AG09319 (cell line): ENCODE measurements around the gene SDHAF4.

ENCODE experiments used
- DNase-seq: peaks from one replicate; pipeline ENCODE4 v3.0.0-alpha.2; 2010; ENCODE audit warnings: low read depth; ENCODE audit errors: extremely low read depth
- CTCF ChIP-seq: IDR thresholded peaks from 2 replicates; pipeline ENCODE4 v1.5.1; 2011; ENCODE audit warnings: low read depth, mild to moderate bottlenecking, inconsistent platforms, low read length, moderate library complexity

The SDHAF4 gene

GRCh38 chr6:70566751-70567382, at the start of gene SDHAF4:
SDHAF4 (plus strand) TSS chr6:70566930; CDS start chr6:70566941, 11 bp downstream.
- DNase-seq, result peak; percentile 68
- no peak for TF ChIP-seq CTCF

GRCh38 chr6:70518723-70519122, 48.0 kb upstream of the SDHAF4 start:
- no peak for DNase-seq
- TF ChIP-seq CTCF, result no peak

- no peak for DNase-seq
- TF ChIP-seq CTCF, result peak; percentile 12; the same call in 1 of the 2 replicates
Observed at GRCh38 chr6:70520575-70520974, 46.2 kb upstream of the SDHAF4 start.

- TF ChIP-seq CTCF, result no peak
- no peak for DNase-seq
Observed at GRCh38 chr6:70524721-70525286, 41.9 kb upstream of the SDHAF4 start.

GRCh38 chr6:70527071-70527737, 39.5 kb upstream of the SDHAF4 start:
- DNase-seq, result no peak
- TF ChIP-seq CTCF, result no peak

- no peak for TF ChIP-seq CTCF
- no peak for DNase-seq
Observed at GRCh38 chr6:70530023-70530422, 36.7 kb upstream of the SDHAF4 start.

GRCh38 chr6:70531133-70531532, 35.6 kb upstream of the SDHAF4 start:
- DNase-seq, result no peak
- TF ChIP-seq CTCF, result no peak
